ENCODE data around the gene HDAC7.
"Not testable (repeated sequence)": the region's sequence is repeated elsewhere in the genome, so short reads cannot be mapped to it uniquely, and the experiment has no call there.

HDAC7 gene

DNA sequence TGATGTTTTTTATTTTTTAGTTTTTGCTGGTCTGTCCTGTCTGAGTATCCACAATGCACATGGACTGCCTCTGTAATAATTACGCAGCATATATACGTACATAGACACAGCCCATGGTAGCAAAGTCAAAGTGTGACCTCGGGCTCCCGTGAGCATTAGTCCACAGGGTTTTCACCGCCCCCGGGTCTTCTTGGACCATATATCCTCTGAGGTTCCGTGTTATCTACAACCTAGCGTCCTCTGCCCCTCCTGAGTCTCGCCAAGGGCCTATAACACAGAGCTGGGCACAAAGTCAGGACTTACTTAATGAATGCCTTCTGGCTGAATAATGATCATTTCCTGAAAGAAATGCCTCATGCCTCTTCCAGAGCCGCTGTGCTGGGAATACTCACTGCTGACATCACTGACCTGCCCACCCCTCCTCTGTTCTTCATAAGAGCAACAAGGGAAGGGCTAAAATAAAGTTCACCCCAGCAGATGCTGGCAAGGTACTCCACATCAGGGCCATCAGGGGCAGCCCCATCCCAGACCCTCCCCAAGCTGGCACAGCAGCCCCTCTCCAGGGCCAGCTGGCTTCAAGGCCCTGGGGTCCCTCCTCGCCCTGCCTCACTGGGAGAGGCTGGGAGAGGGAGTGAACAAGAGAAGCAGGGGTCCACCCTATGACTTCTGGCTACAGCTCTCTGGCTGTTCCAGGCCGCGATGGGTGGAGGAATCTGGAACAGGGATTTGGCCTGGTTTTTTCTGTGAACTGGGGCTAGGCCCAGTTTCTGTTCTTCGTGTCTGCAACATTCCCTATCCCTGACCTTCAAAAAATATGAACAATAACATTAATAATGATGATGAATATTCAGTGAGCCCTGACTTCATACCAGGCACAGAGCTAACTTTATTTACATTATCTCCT, 7.9 kb downstream of the HDAC7 start:
- no peak for DNase-seq

DNA sequence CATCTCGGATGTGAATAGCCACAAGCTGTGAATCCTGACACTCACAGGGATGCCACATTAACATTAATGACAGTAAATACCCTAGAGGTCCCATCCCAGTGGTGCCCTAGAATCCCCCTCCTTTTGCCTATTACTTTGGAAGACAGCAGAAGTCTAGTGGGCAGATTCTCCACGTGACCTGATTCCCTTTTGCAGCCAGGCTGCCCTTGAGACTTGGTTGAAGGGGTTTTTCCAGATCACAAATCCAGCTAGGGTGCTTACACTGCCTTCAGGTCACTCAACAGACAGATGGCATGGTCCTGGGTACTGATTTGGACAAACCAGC, 8.7 kb downstream of the HDAC7 start:
- no peak for DNase-seq

DNA sequence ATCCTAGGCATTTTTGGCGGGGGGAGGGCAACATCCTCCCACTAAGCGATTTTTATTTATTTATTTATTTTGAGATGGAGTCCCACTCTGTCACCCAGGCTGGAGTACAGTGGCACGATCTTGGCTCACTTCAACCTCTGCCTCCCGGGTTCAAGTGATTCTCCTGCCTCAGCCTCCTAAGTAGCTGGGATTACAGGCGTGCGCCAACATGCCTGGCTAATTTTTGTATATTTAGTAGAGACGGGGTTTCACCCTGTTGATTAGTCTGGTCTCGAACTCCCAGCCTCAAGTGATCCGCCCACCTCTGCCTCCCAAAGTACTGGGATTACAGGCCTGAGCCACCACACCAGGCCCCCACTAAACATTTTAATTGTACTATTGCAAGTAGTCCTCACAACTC, 10.2 kb downstream of the HDAC7 start:
- DNase-seq, result not testable (repeated sequence)

DNA sequence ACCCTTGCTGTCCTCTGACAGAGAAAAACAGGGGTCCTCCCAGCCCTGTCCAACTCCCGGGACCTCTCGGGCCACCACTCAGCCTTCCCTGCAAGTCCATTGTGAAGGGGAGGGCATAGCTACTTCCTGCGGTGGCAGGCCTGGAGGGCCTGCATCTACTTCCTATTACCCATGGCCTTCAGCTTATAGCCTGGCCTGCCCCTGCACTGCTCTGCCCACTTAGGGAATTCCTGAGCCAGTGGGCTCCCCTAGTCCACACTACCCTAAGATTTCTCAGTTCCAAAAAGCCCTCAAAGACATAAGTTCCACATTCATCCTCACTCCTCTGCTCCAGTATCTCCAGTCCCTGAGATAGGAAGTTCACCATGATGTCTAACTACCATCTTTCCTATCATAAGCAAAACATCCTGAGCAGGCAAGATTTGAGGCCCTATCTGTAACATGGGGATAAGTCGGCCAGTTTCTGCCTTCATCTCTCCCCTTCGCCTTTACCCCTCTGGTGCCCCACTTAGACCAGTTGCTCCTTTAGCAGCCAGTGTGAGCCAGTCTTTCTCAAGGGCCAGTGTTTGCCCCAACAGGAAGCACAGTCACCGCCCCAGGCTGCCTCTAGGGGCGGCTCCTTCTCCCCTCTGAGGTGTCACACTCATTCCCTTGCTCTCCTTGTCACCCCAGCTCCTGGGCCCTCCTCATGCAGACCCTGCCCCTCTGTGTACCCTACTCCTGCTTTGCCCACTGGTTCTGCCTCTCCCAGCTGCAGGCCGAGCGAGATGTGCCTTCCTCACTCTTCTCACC, 10.9 kb downstream of the HDAC7 start:
- peak; percentile 51 for DNase-seq

DNA sequence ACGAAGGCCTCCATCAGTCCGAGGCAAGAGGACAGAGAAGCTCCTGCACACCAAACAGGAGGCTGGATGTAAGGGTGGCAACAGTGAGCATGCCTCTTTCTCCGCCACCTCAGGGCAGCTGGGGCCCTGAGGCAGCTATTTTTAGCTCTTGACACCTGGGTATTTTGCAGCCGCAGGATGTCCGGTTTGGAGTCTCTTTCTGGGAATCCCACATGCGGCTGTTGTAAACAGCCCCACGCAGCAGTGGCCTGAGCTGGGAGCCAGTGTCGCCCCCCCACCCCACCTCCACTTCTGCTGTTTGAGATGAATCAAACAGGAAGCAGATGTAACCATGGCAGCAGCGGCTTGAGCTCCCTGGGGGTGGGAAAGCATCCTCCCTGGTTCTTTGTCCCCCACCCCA, 11.7 kb downstream of the HDAC7 start:
- DNase-seq, result peak; percentile 76

DNA sequence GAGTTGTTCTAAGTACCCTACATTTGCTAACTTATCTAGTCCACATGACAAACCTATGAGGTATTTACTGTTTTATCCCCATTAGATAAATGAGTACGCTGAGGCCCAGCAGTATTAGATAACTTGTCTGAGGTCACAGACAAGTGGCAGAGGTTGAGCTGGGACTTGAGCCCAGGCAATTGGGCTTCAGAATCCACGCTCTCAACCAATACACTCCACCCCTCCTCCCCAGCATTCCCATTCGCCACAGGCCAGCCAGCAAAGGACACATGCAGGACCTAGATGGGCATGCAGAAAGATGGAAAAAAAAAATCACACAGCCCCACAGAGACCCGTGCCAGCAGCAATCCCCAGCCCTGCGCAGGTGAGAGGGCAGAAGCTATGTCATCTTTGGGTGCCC, 12.4 kb downstream of the HDAC7 start:
- no peak for DNase-seq

DNA sequence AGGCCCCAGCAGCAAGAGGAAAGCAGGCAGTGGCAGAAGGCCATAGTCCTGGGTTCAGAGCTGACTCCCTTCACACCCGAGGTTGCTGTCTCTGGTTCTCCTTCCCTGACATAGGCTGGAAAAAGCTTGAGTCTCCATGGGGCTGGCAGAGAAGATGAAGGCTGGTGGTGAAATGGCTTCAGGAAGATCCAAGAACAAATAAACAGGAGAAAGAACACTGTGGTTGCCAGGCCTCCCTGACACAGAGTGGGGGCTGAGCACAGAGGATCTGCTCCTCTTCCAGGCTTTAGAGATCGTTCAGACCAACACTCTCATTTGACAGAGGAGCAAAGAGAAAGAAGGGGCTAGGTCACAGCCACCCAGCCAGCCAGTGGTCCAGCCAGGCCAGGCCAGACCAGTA, 14.3 kb downstream of the HDAC7 start:
- DNase-seq, result no peak

DNA sequence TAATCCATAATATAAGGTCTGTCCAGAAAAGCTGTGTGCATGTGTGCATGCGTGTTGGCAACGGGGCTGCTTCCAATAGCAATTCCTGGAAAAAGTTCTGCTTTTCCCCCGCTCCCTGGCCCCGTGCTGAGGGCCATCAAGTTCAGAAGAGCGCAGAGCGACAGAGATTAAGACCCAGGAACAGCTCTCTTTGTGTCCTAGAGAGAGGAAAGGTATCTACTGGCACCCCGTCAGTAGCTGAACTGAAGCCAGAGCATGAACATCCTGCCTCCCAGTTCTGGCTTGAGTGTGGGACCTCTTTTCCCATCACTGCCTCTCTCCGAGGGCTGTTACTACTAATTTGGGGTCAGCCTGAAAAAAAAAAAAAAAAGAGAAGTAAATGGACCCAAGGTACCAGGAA, 15.5 kb downstream of the HDAC7 start:
- DNase-seq, result no peak

DNA sequence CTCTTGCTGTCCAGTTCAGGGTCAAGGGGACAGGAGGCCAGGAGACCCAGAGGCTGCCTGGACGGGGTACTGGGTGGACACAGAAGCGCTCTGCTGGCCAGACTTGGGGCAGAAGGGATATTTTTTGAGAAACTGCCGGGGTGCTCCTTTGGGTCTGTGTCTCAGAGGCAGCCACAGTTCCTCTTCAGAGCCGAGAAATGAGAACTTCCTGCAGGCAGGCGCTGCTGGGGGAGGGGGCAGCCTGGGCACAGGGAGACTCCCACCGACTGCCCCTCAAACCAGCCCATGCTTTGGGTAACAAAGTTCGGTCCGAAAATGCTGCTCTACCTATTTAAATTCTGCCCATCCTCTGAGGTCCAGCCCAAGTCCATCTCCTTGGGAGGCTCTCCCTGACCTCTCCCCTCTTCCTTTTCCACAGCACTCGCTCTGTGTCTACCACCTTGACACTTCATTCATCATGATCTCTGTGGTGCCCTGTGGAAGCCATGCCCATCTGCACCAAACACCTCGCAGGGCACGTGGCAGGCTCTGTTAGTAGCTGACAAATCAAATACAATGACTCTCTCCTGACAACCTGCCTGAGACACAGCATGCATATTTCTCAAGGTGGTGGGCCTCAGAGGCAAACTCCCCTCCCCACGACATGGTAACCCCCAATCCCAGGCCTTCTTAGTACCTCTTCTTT, 16.4 kb downstream of the HDAC7 start:
- no peak for DNase-seq

DNA sequence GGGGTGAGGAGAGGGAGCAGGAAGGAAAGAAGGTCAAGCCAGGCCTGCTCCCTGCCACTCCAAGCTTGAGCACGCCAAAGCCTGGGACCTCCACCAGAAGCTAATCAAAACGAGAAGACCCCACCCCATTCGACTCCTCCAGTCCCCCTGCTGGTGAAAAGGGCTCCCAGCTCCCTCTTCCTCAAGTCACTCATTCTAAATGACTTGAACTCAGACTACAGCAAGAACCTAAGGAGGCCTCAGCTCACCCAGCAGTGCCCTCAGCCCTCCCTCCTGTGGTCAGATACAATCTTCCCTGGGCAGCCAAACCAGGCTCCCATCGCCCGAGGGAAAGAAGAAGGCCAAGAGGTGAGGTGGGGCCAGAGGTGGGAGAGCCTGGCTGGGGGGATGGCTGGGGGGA, 17.4 kb downstream of the HDAC7 start:
- DNase-seq, result no peak

DNA sequence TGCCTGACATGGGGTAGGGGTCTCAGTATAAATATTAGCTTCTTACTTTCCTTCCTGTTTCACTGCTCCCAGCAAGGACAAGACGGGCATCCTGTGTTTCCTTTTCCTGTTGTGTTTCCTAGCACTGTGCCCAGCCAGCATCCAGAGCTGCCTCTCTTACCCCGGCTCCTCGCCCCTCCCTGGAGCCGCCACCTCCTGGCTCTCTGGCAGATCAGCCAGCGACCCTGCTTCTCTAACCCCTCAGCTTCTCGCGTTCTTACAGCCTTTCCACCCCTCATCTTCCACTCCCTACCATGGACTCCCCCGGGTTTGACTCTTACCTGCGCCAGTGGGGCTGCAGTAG, 17.8 kb downstream of the HDAC7 start:
- DNase-seq, result no peak

DNA sequence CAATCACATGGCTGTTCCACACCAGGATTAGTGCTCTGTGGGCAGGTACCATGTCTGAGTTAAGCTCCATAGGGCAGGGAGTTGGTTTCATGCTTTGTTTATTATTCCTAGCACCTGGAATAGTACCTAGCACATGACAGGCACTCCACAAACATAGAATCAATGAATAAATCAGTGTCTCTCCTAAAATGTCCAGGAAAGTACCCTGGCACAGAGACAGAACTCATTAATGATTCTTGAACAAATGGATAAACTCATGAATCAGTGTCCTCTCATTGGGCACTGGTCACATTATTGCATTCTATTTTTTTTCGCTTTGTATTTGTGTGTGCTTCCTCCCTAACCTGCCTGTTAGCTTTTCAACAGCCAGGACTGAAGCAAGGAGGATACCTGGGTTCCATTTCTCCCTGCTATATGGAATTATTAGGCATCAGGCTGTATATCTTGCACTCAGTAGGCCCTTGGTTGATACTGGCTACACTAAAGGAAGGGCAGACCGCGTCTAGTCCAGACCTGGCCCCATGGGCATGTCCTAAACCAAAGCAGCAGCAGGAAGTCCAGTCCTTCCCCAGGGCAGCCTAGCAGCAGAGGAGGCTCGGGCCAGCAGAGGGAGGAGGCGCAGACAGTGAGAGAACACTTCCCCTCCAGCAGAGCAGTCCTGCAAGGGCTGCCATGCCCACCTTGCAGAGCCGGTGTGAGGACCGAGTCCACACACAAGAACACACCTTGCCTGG, 18.4 kb downstream of the HDAC7 start:
- DNase-seq, result no peak

DNA sequence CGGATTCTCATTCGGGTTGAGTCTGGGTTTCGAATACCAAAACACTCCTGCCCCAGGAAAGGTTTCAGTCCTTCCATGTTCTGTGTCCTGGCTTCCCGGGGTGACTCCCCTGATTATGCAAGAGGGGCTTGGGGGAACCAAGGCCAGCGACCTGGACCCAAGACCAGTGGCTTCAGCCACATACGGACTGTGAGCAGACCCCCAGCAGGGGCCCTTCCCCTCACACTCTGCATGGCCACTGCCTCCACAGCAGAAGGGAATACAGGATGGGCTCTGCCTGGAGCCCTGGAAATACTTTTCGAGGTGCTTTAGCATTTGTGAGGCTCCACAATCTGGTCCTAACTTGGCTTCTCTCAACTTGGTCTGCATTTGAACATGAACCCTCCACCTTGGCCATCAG, 19.1 kb downstream of the HDAC7 start:
- no peak for DNase-seq

DNA sequence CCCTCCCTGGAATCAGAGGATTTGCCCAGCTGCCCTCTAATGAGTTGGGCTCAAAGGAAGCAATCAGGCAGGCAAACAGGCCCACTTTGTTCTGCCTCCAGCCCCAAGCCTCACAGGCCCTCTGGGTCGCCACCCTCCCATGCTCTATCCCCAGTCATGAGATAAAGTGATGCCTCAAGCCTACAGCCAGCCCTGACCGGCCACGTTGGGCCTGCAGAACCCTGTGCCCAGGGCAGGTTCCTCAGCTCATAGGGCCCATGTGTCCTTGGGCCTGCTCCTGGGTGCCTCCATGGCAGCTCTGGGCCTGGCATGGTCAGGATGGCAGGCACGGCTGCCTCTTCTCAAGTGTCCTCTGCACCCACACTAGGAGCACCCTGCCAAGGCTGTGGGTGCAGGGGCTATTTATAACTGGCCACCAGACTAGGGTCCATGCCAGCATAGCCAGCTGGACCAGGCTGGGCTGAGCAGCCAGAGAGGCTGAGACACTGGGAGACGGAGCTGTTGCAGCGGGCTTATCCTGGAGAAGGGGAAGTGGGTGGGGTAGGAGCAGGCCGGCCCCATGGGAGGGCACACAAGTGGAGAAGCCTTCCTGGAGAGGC, 20.2 kb downstream of the HDAC7 start:
- no peak for DNase-seq

DNA sequence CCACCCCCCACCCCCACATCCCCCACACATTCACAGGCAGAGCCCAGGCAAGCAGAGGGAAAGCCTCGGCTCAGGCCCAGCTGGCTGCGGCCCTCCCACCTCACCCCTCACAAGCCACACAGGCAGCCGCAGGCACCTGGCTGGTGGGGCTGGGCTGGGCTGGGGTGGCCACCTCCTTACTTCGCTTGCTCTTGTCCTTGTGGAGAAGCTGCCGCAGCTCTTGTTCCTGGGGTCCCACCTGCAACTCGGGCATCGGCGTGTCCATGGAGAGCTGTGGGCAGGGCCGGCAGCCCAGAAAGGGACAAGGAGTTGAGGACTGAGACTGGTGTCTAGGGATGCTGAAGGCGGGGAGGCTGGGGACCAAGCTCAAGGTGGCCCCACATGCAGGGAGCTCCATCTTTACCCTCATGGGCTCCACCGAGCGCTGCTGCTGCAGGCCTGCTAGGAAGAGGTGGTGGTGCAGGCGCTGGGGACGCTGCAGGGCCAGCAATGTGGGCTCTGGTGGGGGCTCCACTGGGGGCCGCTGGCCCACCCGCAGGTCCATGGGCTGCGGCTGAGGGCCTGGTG, 21.2 kb downstream of the HDAC7 start:
- DNase-seq, result no peak

DNA sequence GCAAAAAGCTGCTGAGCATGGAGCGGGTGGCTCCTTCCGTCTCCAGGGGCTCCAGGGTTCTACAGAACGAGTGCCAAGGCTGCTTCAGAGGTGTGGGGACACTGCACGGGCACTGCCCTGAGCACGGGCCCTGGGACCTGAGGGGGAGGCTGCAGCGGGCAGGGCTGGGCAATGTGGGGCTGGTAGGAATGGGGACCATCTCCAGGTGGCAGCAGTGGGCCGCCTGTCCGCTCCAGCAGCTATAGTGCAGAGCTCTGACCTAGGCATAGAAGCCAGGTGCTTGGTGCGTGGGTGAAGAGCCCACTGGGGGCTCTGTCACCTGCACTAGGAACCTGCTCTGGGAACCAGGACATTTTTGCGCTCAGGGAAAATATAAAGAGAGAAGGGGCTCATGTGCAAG, 22.3 kb downstream of the HDAC7 start:
- DNase-seq, result peak; percentile 54

DNA sequence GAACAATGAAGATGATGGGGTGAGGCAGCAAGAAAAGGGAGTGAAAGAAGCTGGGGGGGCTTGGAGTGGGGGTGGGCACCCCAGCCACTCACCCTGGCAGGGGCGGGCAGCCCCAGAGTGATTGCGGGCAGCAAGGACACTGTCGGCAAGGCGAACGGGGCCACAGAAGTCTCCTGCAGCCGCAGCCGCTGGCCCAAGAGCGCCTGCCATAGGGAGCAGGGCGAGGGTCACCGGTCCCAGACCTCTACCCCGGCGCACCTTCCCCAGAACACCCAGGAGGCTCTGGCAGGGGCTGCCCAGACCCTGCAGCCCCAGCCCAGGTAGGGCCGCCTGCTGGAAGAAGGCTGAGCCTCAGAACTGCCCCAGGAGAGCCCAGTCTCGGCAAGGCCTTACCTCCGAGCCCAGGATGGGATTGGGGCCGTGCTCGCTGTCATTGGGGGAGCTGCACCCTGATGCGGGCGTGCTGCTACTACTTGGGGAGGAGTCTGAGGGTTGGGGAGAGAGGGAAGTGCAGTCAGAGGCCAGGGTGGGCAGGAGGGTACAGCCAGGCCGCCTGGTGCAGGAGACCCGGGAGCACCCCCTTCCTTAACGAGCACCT, 23.8 kb downstream of the HDAC7 start:
- no peak for DNase-seq

DNA sequence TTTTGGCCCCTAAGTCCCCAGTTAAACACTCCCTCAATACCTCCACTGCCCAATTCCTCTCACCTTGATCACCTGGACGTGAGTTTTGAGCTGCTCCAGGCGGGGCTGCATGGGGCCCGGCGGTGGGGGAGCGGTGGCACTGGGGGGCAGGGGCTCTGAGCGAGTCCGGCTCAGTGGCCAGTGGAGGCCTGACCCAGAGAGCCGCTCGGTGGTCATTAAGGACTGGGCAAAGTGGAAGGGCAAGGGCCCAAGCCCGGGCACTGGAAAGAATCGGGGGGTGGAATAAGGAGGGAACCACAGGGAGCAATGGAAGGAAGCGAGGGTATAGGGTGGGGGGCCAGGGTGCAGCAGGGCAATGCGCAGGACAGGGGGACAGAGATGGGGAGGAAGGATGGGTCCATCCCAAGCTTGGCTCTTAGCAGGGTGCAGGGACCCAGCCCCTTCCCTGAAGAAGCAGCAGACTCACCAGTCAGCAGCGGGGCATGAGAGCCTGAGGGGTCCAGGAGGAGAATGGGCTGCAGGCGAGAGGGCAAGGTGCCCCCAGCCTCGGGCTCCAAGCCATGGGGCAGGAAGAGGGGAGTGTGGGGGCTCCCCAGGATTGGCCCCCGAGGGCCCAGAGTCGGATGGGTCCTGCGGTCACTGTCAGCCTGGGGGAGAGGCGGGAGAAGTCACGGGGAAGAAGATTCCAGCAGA, 24.4 kb downstream of the HDAC7 start:
- DNase-seq, result no peak

DNA sequence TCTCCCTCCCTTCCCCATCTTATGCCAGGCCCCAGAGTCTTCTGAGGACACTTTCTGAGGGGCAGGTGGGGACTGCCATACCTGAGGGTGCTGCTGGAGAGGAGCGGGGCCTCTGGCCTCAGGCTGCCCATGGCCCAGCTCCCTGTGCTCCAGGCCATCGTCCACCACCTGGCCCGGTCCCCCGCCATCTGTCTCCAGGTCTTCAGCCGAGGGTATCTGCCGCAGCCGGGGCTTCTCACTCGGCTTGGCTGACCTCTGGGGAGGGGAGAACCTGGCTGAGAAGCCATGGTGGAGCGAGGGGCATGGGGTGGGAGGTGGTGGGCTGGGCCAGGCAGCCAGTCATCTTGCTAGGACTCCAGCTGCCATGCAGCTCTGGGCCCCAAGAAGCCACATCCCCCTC, 25.0 kb downstream of the HDAC7 start:
- DNase-seq, result no peak

DNA sequence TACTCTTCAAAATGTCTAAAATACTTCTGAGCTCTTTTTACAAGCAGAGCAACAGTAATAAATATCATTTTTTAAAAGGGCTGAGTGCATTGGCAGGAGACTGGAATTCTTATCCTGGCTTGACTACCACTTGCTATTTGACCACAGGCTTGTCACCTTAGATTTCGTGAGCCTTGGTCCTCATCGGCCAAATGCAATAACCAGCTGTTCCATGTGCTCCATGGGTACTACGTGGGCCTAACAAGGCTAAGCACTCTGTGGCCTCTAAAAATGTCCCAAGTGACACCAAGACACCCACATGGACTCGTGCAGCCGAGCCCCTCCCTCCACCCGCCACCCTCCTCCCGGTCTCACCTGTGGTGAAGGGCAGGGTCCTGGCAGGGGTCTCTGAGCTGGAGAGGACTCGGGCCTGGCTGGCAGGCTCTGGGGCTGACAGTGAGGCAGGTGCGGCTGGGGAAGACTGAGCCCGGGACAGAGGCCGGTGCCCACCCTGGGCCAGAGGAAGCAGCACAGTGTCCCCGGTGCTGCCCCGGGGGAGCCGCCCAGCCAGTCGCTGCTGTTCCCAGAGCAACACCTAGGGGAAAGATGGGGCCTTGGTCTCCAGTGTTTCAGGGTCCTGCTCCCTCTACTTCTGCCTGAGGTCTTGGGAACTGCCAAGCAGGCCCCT, 26.6 kb downstream of the HDAC7 start:
- DNase-seq, result no peak

DNA sequence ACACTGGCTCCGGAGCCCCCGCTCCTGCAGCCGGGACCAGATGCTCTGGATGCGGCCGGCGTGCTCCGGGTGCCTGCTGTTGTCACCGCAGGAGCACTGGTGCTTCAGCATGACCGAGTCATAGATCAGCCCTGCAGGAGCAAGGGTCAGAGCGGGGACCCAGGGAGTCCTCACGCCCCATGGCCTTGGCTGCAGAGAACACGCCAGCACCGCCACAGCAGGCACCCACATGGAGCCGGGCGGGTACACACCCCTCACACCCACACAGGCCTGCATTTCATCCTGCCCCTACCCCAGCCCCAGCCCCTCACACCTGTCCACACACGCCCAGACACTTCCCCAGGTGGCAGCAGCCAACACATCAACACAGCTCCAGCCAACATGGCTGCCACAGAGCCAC, 27.8 kb downstream of the HDAC7 start:
- no peak for DNase-seq
